ENCODE results near the gene CCDC196. TPM values are rescaled to one million over a fixed set of nuclear protein-coding genes. Genes with fewer than 3 reads are reported as not detected.
A peak's percentile ranks its signal among the peaks of the same experiment; 100 is the strongest.

Gene CCDC196
- total RNA-seq, 1 experiment from 2014 or later = not detected

GRCh38 chr14:66507722-66508546 lies 21.8 kb downstream of the CCDC196 start, which contains the start of gene GPHN (continued):
- TF ChIP-seq ZNF281 (CRISPR knock-in tag; IDR thresholded peaks at IDR 0.05) (peak; percentile 86; the same call in 1 of the 2 replicates), AFF4 (CRISPR knock-in tag; IDR thresholded peaks at IDR 0.05; ENCODE audit: borderline replicate concordance) (0 out of 2 replicates have a peak, but pooled peaks have one; percentile 31), NFATC4 (CRISPR knock-in tag; IDR thresholded peaks at IDR 0.05) (no peak), FOXJ3 (CRISPR knock-in tag; IDR thresholded peaks at IDR 0.05; ENCODE audit: borderline replicate concordance) (no peak), MAX (CRISPR knock-in tag; IDR thresholded peaks at IDR 0.05) (peak; percentile 93), E2F4 (CRISPR knock-in tag; IDR thresholded peaks at IDR 0.05; ENCODE audit: borderline replicate concordance, low read depth) (peak; percentile 39; the same call in 1 of the 2 replicates), HMGA2 (CRISPR knock-in tag; IDR thresholded peaks at IDR 0.05) (no peak), FOXK1 (CRISPR knock-in tag; IDR thresholded peaks at IDR 0.05) (peak; percentile 40), NFYB (CRISPR knock-in tag; conservative IDR thresholded peaks at IDR 0.05; ENCODE audit: low read depth) (peak; percentile 58), CREM (CRISPR knock-in tag; IDR thresholded peaks at IDR 0.05) (peak; percentile 65; the same call in 1 of the 2 replicates), GTF2I (CRISPR knock-in tag; conservative IDR thresholded peaks at IDR 0.05) (no peak), SMAD4 (CRISPR knock-in tag; IDR thresholded peaks at IDR 0.05) (0 out of 2 replicates have a peak, but pooled peaks have one; percentile 34)

- POLR2A ChIA-PET = interaction anchor here (0.6 to 0.9 kb wide), 3 partner anchors 67 to 561 kb away, joined by 3 to 4 read pairs (median 3); no protein-coding TSS in a partner anchor
- Mint-ChIP-seq H3K27me3 (ENCODE audit: low read depth) (peaks cover 17% of the 10 kb centered on the region), H3K27ac (peak overlapping the region; percentile 45; the same call in 1 of the 2 replicates), H3K4me1 (peaks cover 16% of the 10 kb centered on the region), H3K36me3 (no peaks in the 10 kb centered on the region), H3K9me3 (no peaks in the 10 kb centered on the region), H3K4me3 (peak overlapping the region; percentile 92)
- ATAC-seq (no peak), DNase-seq (ENCODE audit: low spot score) (no peak)
- TF ChIP-seq SOX15 (CRISPR knock-in tag; IDR thresholded peaks at IDR 0.05) (no peak), ZMAT4 (CRISPR knock-in tag; IDR thresholded peaks at IDR 0.05) (no peak), ZNF121 (CRISPR knock-in tag; IDR thresholded peaks at IDR 0.05) (no peak), MXD4 (CRISPR knock-in tag; IDR thresholded peaks at IDR 0.05; ENCODE audit: borderline replicate concordance) (no peak), HMGA2 (CRISPR knock-in tag; IDR thresholded peaks at IDR 0.05) (no peak), ARID4B (CRISPR knock-in tag; IDR thresholded peaks at IDR 0.05; ENCODE audit: borderline replicate concordance) (no peak), TEAD4 (CRISPR knock-in tag; IDR thresholded peaks at IDR 0.05) (no peak), ZNF138 (CRISPR knock-in tag; conservative IDR thresholded peaks at IDR 0.05) (no peak), MAX (CRISPR knock-in tag; IDR thresholded peaks at IDR 0.05) (no peak), ELF4 (CRISPR knock-in tag; IDR thresholded peaks at IDR 0.05; ENCODE audit: low read depth) (no peak), RELA (CRISPR knock-in tag; IDR thresholded peaks at IDR 0.05; ENCODE audit: borderline replicate concordance) (no peak)
- CTCF ChIA-PET = interaction anchor here (0.5 to 1.8 kb wide), 6 partner anchors 10 to 149 kb away, joined by 3 to 6 read pairs (median 3); no protein-coding TSS in a partner anchor
Measured at GRCh38 chr14:66508547-66508845, 22.3 kb downstream of the CCDC196 start.

All from WTC11 (cell line).